Stimulated activated CD8-positive, alpha-beta memory T cell treated with anti-CD3 and anti-CD28 coated beads, Interleukin-15, amount 100 ng/mL, for 4 hours (primary cell): ENCODE results near the gene GAL3ST2.
"Not testable (repeated sequence)": the region's sequence is repeated elsewhere in the genome, so short reads cannot be mapped to it uniquely, and the experiment has no call there.

ENCODE experiments used
- DNase-seq, 2 donors: peaks; one replicate each; pipeline ENCODE4 v3.0.0-alpha.2; 2020; ENCODE audit warnings: low read depth in 2 of 2

Gene GAL3ST2

GRCh38 chr2:241768850-241769249, 7.8 kb upstream of the GAL3ST2 start:
- no peak for DNase-seq

GRCh38 chr2:241769819-241770184, 6.8 kb upstream of the GAL3ST2 start:
- DNase-seq, result no peak

GRCh38 chr2:241770185-241770935, 6.3 kb upstream of the GAL3ST2 start:
- DNase-seq, result no peak

DNA sequence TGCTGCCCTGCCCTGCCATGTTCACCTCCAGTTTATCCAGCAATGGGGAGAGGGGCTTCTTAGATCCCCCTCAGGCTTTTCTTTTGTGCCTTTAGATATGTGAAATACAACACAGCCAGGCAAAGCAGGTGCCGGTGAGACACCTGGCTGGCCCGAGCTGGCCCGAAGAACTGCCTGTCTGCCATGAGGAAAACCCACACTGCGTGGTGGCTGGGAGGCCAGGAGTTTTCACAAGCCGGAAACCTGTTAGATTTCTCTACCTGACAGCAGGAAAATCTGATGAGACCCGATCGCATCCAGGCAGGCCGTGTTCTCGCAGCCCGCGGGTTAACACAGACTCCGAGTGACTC, 5.7 kb upstream of the GAL3ST2 start:
- DNase-seq, result no peak

- DNase-seq, result no peak
These were observed 5.1 kb upstream of the GAL3ST2 start for GRCh38 chr2:241771286-241772062.

DNA sequence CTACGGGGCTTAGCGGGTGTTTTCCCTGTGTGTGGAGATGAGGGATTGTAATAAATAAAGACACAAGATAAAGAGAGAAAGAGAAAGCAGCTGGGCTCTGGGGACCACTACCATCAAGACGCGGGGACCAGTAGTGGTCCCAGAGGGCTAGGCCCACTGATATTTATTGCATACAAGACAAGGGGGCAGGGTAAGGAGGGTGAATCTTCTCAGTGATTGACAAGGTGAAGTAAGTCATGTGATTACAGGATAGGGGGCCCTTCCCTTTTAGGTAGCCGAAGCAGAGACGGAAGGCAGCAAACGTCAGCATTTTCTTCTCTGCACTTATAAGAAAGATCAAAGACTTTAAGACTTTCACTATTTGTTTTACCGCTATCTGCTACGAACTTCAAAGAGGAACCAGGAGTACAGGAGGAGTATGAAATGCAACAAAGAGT, 4.5 kb upstream of the GAL3ST2 start:
- no peak for DNase-seq

- no peak for DNase-seq
These were observed 2.9 kb upstream of the GAL3ST2 start for GRCh38 chr2:241773511-241774418.

DNA sequence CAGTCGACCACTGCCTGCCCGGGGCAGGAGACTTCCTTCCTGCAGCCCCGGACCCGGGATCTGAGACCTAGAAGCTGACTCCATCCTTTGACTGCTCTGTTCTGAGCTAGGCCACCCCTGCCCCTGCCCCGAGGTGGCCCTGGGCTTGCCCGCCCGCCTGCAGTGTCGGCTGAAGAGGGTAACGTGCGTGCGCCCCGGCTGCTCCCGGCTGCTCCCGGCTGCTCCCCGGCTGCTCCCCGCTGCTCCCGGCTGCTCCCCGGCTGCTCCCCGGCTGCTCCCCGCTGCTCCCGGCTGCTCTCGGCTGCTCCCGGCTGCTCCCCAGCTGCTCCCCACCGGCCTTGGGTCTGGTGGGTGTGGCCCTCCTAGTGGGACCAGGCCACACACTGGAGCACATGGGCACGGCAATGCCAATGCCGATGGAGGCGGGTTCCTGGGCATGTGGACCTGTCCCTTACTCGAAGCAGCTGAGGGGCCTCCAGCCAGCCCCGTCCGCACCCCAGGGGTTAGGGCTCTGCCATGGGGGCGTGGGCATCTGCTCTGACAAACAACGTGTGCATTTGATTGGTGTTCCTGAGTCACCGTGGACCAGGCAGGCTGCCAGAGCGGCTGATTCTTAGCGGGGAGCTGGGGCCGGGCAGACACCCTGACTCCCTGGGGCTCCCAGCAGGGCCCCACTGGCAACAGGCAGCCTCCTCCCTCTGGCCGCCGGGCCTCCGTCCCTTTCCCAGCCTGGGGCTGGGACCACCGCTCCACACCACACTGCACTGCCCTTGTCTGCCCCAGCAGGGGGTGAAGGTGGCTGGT, 2.0 kb upstream of the GAL3ST2 start:
- DNase-seq, result no peak

GRCh38 chr2:241775223-241776177, 1.1 kb upstream of the GAL3ST2 start:
- no peak for DNase-seq

GRCh38 chr2:241777170-241777685, 606 bp downstream of the GAL3ST2 start:
- DNase-seq, result no peak

DNA sequence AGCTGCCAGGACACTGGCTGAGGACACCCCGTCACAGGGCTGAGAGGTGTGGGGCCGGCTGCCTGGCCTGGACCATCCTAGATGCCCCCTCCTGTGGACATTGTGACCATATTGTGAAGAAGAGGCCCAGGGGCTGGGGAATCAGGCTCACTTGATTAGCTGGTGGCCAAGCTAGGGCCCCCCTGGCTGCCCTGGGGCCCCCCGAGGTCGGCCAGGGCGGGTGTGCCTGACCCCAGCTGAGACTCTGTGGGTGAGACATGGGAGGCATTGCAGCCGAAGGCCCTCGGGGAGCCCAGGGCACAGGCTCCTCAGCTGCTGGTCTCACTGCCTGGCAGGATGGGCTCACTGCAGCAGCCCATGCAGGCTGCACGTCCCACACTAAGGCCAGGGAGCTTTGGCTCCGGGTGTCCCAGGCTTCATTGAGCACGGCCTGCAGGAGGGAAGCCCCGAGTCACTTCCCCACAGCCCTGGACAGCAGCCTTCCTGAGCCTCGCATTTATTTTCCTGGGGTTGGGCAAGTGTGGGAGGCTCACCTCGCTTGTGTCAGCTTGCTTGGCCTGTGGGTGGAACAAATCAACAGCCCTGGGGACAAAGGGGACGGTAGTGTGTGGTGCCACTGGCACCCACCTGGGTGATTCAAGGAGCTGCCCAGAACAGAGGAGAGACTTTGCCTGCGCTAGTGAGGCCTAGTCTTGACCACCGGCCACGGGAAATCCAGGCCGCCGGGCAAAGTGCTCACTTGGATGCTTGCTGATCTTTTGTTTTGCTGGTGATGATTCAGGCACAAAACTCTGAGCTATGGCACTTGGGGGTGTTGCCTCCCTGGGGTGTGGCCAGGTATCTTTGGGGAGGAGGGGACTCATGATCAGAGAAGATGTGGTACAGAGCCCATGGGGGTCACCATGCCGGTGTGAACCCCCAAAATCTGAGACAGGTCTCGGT, 1.3 kb downstream of the GAL3ST2 start:
- no peak for DNase-seq

DNA sequence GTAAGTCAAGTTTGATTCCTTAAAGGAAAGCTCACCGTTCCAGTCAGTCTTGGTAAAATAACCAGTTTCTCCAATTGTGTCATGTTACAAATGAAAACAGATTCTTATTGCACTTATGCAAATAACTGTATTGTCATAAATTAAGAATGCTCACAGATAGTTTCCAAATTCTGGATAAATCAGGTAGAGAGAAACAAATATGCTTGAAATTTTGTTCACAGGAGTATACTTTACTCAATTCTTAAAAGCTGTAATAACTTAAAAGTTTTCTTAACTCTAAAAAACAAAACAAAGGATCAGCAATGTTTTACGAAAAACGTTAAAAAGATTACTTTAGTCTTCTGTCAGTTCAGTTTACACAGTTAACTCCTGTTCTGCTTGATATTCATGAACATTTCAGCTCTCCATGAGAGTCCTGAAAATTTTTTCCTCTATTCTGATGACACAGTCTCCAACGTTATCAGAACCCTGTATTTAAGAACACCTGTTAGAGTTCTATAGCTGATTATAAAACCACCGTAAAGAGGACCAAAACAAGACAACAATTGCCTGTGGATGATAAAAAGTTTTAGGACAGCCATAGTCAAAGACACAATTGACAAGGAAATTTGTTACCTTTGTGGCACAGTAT, 4.4 kb downstream of the GAL3ST2 start:
- no peak for DNase-seq

GRCh38 chr2:241782053-241782452, 5.4 kb downstream of the GAL3ST2 start:
- not testable (repeated sequence) for DNase-seq

DNA sequence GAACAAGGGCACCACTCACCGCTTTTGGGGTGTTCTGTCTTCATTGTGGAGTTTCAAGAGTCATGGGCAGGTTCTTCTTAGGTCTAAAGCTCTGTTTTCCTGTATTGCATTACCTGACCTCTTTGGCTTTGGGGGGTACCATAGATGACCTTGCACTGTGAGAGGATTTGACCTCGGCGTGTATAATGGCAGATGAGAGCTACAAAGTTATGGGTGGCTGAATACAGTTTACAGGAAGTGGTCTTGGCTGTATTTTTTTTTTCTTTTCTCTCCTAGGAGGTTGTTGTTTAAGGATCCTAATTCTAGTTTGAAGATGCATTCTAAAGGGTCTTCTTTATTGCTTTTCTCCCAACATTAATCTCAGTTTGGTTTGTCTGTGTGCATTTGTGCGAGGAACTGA, 11.5 kb downstream of the GAL3ST2 start:
- no peak for DNase-seq

DNA sequence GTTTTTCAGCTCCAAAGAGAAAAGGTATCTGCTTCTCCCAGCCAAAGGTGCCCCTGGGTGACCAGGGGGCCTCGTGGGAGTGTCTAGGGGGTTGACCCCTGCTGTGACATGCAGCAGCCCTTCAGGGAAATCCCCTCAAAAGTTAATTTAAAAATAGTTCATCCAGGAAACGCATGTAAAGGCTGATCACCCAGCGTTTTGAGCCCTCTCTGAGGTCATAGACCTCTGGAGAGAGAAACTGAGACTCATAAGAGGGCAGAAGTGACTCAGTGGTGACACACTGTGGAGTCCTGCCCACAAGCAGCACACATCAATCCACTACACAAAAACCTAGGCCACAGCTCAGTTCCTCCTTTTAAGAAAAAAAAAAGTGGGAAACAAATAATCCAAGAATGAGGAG, 11.9 kb downstream of the GAL3ST2 start:
- peak; percentile 21 to 23 for DNase-seq

DNA sequence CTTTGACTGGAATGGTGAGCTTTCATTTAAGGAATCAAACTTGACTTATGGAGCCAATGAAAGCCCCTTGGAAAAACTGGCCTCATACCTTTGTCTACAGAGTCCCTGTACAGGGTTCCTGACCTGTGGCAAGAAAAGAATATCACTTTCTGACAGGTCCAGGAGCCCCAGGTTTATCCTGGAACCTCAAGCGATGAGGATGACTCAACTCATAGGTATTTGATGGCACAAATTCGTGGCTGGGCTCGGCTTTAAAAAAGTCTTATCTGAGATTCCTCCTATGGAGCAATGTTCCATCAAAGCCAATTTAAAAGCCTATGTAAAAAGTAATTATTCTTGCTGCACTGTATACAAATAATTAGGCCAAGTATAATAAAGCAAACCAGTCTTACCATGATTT, 14.8 kb downstream of the GAL3ST2 start:
- not testable (repeated sequence) for DNase-seq

- DNase-seq, result no peak
These were observed 16.8 kb downstream of the GAL3ST2 start for GRCh38 chr2:241793385-241793784.

DNA sequence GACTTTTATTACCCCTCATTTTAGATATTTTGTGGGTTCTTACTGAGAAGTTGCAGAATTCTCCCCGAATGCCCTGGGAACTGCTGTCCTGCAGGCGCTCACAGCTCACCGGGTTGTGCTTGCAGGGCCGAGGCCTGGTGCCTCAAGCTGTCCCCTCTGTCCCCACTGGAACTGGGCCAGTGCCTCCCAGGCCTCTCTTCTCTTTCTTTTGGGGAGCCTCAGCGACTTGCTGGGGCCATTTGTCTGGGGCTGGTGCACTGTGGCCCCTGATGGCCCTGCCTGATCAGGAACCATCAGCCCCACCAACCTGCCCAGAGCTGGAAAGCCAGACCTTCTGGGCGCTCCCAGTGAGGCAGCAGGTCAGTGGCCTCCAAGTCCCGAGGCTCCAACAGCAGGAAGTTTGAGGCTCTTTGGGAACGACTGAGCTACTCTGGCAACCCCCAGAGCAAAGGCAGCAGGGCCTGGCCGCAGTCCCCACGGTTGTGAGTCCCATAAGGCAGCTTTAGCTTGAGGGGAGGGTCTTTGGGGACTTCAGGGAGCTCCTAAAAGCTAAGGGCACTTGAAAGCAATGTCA, 17.7 kb downstream of the GAL3ST2 start:
- no peak for DNase-seq
